ENCODE measurements around the gene TMEM130.
A peak's percentile ranks its signal among the peaks of the same experiment; 100 is the strongest.

Gene TMEM130, protein sequence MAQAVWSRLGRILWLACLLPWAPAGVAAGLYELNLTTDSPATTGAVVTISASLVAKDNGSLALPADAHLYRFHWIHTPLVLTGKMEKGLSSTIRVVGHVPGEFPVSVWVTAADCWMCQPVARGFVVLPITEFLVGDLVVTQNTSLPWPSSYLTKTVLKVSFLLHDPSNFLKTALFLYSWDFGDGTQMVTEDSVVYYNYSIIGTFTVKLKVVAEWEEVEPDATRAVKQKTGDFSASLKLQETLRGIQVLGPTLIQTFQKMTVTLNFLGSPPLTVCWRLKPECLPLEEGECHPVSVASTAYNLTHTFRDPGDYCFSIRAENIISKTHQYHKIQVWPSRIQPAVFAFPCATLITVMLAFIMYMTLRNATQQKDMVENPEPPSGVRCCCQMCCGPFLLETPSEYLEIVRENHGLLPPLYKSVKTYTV

GRCh38 chr7:98869597-98870120 lies at the start of gene TMEM130:
Gene TMEM130 (minus strand): TSS chr7:98870014. CDS start chr7:98869861, 153 bp downstream.
- peak; percentile 44 for DNase-seq (ENCODE audit: low spot score)

GRCh38 chr7:98917331-98917730 lies 47.5 kb upstream of the TMEM130 start:
- DNase-seq (ENCODE audit: low spot score) = no peak

DNA sequence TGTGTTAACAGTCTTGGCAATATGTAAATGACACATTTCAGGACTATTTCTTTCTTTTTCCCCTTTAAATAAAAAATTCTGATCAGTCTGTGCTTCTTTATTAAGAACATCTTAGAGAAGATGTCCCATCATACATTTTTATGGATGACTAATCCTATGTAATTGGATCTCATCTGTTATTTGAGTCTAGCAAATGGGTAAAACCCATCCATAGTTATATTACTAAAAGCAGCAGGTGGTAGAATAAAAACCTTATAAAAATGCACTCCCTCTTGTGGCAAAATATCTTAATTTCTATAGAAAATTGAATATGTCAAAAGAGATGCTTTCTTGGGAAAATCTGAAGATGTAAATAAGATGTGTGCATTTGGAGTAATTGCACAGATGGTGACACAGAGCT lies 43.8 kb upstream of the TMEM130 start:
- DNase-seq (ENCODE audit: low spot score) = no peak

- no peak for DNase-seq (ENCODE audit: low spot score)
Observed at GRCh38 chr7:98913026-98913425, 43.2 kb upstream of the TMEM130 start.

DNA sequence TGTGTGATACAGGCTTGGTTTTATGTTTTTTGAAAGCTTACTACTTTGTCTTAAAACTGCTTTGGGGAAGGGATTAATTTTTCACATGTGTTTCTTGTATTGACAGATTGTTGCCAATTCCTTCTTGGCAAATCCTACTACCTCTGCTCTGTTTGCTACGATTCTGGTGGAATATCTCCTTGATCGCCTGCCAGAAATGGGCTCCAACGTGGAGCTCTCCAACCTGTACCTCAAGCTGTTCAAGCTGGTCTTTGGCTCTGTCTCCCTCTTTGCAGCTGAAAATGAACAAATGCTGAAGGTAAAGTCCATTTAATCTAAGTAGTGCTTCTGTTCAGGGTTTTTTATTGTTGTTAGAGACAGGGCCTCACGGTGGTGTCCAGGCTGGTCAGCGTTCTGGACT lies 42.1 kb upstream of the TMEM130 start:
- no peak for DNase-seq (ENCODE audit: low spot score)

GRCh38 chr7:98910427-98910826 lies 40.6 kb upstream of the TMEM130 start:
- DNase-seq (ENCODE audit: low spot score) = no peak

DNA sequence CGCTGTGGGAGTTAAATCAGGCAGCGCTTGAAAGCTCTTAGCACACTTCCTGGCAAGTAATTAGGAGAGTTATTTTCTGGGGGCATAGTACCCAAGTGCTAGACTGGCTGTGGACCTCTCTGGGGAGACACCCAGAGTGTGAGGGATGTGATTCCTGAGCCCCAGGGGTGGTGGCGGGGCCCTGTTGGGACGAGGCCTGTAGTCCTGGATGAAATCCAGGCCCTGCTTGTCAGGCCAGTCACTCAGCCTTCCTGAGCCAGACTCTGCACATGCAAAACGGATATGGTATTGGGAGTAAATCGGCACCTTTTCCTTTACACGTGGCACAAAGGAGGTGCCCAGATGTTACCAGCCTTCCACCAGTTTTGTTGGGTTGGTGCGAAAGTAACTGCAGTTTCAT lies 39.7 kb upstream of the TMEM130 start:
- no peak for DNase-seq (ENCODE audit: low spot score)

GRCh38 chr7:98908585-98908984 lies 38.8 kb upstream of the TMEM130 start:
- DNase-seq (ENCODE audit: low spot score) = no peak

DNA sequence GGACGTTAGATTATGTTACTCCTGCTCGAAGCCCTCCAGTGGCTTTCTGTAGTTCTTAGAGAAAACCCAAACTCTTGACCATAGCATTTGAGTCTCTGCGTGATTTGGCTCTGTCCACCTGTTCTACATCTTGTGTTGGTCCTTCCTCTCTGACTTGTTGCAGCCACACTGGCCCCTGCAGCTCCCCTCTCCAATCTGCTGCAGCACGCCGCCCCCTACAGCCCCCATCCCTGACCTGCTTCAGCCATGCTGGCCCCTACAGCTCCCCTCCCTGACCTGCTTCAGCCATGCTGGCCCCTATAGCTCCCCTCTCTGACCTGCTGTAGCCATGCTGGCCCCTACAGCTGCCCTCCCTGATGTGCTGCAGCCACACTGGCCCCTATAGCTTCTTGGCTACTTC lies 37.8 kb upstream of the TMEM130 start:
- DNase-seq (ENCODE audit: low spot score) = no peak

DNA sequence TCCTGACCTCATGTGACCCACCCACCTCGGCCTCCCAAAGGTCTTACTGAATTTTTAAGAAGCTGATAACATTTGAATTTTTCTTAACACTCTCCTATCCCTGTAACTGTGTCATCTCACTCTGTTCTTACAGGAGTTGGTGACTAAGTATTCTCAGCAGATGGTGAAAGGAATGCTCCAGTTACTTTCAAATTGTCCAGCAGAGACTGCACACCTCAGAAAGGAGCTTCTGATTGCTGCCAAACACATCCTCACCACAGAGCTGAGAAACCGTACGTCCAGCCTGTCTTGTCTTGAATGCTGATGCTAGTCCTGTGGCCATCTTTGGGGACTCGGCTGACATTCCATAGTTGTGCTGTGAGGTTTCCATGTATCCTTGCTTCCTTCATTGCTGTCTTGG lies 33.4 kb upstream of the TMEM130 start:
- DNase-seq (ENCODE audit: low spot score) = no peak

DNA sequence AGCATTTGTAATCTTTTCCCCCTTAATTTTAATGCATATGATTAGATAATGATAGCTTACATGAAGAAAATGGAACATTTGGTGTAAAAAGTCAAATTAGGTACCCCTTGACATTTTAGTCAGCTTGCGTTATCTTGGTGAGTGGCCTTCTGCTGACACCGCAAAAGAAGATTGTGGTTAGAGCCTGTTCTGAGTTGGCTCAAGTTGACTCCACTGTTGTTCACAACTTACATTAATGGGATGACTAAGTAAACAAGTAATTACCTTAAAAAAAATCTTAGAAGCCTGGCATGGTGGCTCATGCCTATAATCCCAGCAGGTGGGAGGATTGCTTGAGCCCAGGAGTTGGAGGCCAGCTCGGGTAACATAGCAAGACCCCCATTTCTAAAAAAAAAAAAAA lies 32.7 kb upstream of the TMEM130 start:
- DNase-seq (ENCODE audit: low spot score) = no peak

- DNase-seq (ENCODE audit: low spot score) = no peak
Observed at GRCh38 chr7:98900815-98901214, 31.0 kb upstream of the TMEM130 start.

- DNase-seq (ENCODE audit: low spot score) = no peak
Observed at GRCh38 chr7:98899816-98900215, 30.0 kb upstream of the TMEM130 start.

DNA sequence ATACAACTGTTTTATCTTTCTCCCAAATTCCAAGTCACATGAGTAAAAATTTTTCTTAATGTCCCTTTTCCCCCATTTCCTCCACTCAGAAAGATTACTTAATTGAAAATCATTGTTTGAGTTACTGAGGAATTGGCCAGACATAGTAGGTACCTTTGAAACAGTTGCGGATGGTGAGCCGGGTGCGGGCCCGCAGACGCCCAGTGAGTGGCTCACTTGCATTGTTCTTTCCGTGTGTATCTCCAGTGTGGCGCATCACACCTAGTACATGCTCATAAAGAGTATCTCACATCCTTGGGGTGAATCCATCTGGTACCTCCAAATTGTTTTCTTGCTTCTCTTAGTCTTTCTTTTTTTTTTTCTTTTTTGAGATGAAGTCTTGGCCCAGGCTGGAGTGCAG lies 22.8 kb upstream of the TMEM130 start:
- DNase-seq (ENCODE audit: low spot score) = no peak

GRCh38 chr7:98887038-98887437 lies 17.2 kb upstream of the TMEM130 start:
- no peak for DNase-seq (ENCODE audit: low spot score)

DNA sequence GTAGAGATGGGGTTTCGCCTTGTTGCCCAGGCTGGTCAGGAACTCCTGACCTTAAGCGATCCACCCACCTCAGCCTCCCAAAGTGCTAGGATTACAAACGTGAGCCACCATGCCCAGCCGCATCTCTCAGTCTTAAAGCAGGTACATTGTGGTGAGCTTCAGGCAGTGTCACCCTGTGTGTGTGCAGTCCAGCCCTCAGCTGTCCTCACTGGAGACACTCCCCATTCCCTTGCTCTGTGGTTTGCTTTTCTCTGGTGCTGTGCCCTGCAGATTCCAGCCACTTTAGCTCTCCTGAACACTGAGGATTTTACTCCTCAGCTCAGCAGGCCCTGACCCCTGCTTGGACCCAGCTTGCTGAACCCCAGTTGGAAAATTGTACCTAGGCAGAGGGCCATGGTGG lies 14.6 kb upstream of the TMEM130 start:
- no peak for DNase-seq (ENCODE audit: low spot score)

- DNase-seq (ENCODE audit: low spot score) = no peak
Observed at GRCh38 chr7:98881561-98882315, 11.9 kb upstream of the TMEM130 start.

- no peak for DNase-seq (ENCODE audit: low spot score)
Observed at GRCh38 chr7:98880485-98880884, 10.7 kb upstream of the TMEM130 start.

- no peak for DNase-seq (ENCODE audit: low spot score)
Observed at GRCh38 chr7:98879979-98880315, 10.1 kb upstream of the TMEM130 start.

- peak; percentile 22 for DNase-seq (ENCODE audit: low spot score)
Observed at GRCh38 chr7:98879198-98879978, 9.6 kb upstream of the TMEM130 start.

DNA sequence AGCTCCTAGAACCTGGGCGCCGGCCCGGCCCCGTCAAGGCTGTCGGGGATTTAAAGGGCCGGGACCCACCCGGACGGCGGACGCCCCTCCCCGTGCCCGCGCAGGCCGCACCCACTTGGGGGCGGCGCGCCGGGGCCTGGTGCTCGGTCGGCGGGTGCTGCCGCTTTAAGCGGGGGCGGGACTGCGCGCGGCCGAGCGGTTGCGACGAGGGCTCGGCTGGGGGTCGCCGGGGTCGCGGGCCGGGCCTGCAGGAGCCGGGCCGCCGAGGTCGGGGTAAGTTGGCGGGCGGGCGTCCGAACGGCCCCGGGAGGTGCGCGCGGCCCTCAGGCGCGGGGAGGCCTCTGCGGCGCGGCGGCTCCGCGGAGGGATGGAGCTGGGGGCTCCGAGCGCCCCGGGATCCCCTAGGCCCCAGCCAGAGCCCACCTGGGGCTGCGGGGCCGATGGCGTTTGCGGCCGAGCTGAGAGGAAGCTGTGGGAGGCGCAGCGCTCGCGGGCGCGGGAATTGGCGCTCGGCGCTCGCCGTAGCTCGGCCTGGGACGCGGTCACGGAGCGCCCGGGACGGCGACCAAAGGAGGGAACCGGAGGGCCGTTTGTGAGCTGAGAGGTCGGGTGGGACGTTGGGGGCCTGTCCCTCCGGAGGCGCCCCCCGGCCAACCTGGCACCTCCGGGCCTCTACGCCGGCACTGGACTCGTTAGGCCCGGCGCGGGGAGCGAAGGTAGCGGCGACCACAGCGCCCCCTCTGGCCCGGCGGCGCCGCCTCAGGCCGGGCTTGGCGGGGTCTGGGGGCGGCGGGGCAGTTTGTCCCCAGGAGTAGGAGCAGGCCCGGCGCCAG lies 8.8 kb upstream of the TMEM130 start, which contains the start of gene TRRAP:
Gene TRRAP (plus strand): TSS at position 168 of the 833 bp plus-strand sequence. CDS start 2,619 bp downstream, outside the sequence.
- DNase-seq (ENCODE audit: low spot score) = peak; percentile 97

All from GM03348 (cell line).